Stimulated activated CD4-positive, alpha-beta T cell treated with anti-CD3 and anti-CD28 coated beads, Interleukin-12 subunit alpha, Interleukin-12 subunit beta, amount 100 ng/mL, for 4 hours (primary cell): ENCODE results near the gene MRPL32.

Experiments used
- DNase-seq: peaks from one replicate; pipeline ENCODE4 v3.0.0-alpha.2; 2020

Gene MRPL32

DNA sequence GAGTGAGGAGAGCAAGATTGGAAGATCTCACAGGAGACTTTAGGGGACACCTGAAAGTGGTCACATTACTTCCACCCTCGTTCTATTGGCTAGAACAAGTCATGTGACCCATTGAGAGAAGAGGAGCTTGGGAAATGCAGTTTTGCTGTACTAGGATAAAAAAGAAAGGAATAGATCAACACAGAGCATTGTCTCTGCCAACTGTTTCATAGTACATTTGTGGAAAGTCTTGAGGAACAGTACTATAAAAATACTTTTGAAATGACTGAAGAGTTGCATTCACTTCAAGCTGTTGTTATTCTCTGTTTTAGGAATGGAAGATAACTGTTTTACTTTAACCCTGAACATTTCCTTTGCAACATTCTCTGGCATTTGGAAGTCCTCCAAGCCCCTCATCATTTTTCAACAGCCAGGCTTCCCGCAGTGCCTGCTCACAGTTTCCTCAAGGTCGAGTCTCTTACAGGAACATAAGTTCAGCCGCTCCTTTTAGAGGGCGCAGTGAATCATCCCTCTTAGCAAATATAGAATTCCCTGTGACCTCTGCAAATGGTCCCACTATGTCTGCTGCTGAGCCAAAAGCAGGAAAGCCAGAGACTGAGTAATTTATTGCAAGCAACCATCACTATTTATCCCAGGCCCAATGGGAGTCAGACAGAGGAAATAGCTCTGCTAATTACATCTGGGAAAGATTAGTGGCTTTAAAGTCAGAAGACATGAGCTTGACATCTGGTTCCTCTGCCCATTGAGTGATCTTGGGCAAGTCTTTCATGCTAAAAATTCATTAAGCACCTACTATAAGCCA lies 40.7 kb downstream of the MRPL32 start:
- DNase-seq, result no peak

DNA sequence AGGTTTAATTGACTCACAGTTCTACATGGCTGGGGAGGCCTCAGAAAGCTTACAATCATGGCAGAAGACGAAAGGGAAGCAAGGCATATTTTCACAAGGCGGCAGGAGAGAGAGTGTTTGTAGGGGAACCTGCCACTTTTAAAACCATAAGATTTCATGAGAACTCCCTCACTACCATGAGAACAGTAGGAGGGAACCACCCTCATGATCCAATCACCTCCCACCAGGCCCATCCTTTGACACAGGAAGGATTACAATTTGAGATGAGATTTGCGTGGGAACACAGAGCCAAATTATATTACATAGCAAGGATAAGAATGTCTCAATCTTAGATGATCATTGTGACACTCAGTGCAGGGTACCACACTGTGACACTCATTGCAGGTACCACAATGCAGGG lies 44.2 kb downstream of the MRPL32 start:
- DNase-seq, result no peak

DNA sequence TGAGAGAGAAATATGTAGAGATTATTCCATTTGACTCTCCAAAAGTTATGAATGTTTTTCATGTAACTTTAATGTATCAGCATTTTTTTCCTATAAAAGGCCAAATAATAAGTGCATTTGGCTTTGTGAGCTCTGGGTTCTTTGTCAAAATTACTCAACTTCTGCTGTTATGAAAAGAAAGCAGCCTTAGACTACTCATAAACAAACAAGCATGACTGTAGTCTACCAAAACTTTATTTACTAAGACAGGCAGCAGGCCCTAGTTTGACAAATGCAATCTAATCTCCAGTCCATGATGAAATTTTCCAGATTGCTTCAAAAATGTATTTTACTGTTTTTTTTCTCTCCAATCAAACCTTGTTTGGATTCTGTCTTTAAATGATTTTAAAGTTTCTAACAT lies 46.3 kb downstream of the MRPL32 start:
- DNase-seq, result no peak

DNA sequence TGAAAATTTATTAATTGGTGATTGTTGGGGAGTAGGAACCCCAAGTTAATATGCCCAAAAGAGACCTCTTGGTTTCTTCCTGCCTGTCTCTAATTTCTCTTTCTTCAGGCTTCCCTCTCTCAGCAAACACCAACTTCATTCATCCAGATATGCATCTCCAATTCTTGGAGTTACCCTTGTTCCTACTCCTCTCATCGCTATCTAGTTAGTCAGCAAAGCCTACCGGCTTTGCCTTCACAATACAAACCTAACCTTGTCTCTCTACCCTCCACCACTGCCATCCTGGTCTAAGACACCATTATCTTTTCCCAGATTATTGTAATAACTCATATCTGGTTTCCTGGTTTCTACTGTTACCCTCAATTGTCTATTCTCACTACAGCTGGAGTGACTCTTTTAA lies 47.9 kb downstream of the MRPL32 start:
- no peak for DNase-seq

DNA sequence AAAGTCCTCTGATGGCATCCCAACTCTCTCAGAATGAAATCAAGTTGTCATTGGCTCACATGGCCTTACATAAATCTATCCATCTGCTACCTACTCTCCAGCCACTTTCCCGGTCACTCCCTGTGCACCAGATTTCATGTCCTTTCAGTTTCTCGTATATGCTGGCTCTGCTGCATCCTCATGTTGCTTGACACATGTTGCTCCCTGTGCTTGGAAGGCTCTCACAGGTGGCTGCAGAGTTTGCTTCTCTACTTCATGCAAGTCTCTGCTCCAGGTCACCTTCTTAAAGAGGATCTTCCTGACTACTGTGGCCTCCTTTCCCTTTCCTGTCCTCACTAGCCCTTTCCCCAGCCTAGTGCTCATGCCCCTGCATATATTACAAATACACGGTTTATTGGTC lies 48.3 kb downstream of the MRPL32 start:
- no peak for DNase-seq

DNA sequence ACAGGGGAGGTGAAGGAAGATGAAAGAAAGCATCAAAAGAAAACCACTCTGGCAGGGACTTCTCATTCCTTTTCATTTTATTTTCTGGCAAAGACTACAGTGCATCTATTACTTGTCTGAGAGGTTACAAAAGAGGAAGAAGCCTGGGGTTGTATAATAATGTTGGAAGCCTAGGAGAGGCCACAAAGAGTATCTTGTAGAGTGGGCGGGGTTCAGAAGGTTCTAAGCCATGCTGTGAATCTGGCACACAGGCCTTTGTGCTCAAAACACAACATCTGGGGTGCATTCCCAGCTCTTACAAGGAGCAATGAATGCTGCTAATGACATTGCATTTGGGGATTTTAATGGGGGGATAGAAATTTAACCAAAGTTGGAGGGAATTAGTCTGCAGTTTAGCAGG lies 49.4 kb downstream of the MRPL32 start:
- no peak for DNase-seq

DNA sequence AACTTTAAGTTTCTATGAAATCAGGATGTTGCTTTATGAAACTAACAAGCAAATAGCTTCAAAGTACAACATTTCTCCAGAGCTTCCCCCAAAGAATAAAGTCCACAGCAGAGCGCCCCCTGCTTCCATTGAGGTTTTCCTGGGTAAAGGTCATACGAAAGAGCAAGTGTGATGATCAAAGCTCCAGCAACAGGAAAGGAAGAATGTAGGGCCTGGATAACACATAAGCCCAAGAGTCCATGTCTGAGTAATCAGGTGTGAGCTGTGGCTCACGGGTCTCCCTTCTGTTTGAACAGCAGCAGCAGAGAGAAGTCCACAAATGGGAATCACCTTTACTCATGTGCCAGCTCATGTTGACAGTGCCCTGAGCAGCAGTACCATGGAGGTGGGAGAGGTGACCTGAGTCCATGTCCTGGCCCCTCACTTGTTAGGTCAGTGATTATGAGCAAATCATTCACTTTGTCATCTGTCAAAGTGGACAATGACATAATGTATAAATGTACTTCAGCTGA lies 50.5 kb downstream of the MRPL32 start:
- no peak for DNase-seq

DNA sequence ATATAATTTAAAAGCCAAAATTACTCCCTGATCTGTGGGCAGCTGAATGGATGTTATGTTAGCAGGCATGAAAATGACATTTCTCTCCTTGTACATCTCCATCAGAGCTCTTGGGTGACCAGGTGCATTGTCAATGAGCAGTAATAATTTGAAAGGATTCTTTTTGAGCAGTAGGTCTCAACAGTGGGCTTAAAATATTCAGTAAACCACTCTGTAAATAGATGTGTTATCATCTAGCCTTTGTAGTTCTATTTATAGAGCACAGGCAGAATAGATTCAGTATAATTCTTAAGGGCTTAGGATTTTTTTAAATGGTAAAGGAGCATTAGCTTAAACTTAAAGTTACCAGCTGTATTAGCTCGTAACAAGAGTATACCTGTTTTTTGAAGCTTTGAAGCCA lies 52.0 kb downstream of the MRPL32 start:
- no peak for DNase-seq

DNA sequence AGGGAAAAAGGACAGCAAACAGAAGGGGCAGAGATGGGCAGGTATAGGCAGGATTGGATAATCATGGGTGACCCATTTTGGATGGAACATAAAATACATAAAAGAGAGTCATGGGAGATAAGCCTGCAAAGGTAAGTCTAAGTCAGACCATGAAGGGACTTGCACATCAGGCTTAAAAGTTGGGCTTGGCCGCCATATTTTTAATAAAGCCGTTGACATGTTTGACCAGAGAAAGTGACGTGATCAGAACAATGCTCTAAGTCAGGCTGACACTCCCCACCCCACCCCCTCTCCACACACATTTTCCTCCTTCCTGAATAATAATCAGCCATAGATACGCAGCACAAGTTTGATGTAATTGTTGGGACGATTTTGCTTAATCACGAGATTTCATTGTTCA lies 54.0 kb downstream of the MRPL32 start:
- DNase-seq, result no peak

DNA sequence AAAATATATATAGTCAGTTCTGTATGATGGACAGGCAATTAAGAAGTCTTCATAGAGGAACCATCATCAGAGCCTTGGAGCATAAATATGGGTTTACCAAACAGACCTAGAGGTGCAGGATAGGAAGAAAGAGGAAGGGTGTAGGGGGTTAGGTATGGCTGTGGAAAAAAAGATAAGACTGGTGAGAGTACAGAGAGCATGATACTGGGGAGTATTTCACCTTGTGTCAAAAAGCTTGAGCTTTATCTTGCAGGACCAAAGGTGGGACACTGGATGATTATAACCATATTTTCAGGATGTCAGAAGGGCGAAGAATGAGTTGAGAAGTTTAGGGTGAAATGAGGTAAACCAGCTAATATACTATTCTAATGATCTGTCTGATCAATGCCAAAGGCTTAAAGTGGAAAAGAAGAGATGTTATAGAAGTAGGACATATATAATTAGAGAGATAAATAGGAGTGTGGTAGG lies 54.6 kb downstream of the MRPL32 start:
- DNase-seq, result no peak
